Subcutaneous preadipocyte (primary cell): ENCODE data around the gene CLDN4. TPM values are rescaled to one million over a fixed set of nuclear protein-coding genes. Genes with fewer than 3 reads are reported as not detected.

ENCODE experiments used
- total RNA-seq: library from RNA; depleted of rRNA; stranded (reverse); fragments of >200 nt; gene quantifications from 2 replicates; pipeline ENCODE4 v1.2.3, GENCODE V29; 2012

CLDN4 gene, protein sequence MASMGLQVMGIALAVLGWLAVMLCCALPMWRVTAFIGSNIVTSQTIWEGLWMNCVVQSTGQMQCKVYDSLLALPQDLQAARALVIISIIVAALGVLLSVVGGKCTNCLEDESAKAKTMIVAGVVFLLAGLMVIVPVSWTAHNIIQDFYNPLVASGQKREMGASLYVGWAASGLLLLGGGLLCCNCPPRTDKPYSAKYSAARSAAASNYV
- total RNA-seq: 2.6 and 4.7 TPM in 2 replicates

GRCh38 chr7:73830681-73831583 lies at the start of gene CLDN4:
Gene CLDN4 (plus strand): TSS chr7:73830996. CDS start chr7:73831202, 206 bp downstream.

GRCh38 chr7:73842067-73842976 lies 11.5 kb downstream of the CLDN4 start, which contains the start of gene METTL27:
Gene METTL27 (minus strand): TSS chr7:73842516. CDS start chr7:73842140, 376 bp downstream.

DNA sequence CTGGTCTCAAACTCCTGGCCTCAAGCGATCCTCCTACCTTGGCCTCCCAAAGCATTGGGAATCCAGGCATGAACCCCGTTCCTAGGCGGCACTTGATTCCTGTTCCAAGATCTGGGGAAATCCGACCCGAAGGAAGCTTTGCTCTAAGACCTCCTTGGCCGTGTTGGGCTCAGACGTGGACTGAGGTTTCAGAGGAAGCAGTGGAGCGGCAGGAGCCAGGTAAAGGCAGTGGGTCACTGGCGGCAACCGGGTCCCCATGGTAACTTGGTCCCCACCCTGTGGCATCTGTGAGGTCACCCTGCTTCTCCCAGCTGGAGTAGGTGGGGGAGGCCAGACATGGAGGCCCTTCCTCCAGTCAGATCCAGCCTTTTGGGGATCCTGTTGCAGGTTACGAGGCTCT lies 30.1 kb downstream of the CLDN4 start, which contains the start of gene TMEM270:
Gene TMEM270 (plus strand): TSS at position 301 of the 400 bp plus-strand sequence. CDS start 36 bp downstream, at position 337.

Other genes with a start within 250 kb of the CLDN4 start
- 0.39 and 1.5 TPM in 2 replicates for gene MLXIPL, start 206.5 kb upstream of the CLDN4 start, total RNA-seq
- gene VPS37D, start 163.2 kb upstream of the CLDN4 start, total RNA-seq: 2.3 and 2.9 TPM in 2 replicates
- 2.2 and 2.3 TPM in 2 replicates for gene DNAJC30, start 147.5 kb upstream of the CLDN4 start, total RNA-seq
- gene BUD23, start 147.4 kb upstream of the CLDN4 start, total RNA-seq: 26.5 and 34.2 TPM in 2 replicates
- gene STX1A, start 111.3 kb upstream of the CLDN4 start, total RNA-seq: 24.3 and 70.8 TPM in 2 replicates
- gene ABHD11, start 92.2 kb upstream of the CLDN4 start, total RNA-seq: 22.8 and 27.8 TPM in 2 replicates
- not detected in 2 replicates for gene CLDN3, start 60.7 kb upstream of the CLDN4 start, total RNA-seq
- 5.5 and 8.0 TPM in 2 replicates for gene METTL27, start 11.5 kb downstream of the CLDN4 start, total RNA-seq
- gene TMEM270, start 30.2 kb downstream of the CLDN4 start, total RNA-seq: not detected in 2 replicates
- gene ELN, start 197.2 kb downstream of the CLDN4 start, total RNA-seq: 0.98 and 1.5 TPM in 2 replicates